HG02678 (cell line): Measurements from ENCODE around the gene ARHGAP9.
A peak's percentile ranks its signal among the peaks of the same experiment; 100 is the strongest.
"Not testable (repeated sequence)": the region's sequence is repeated elsewhere in the genome, so short reads cannot be mapped to it uniquely, and the experiment has no call there.

ENCODE experiments used
- ATAC-seq: cut with Tn5 transposase; IDR thresholded peaks from one replicate; pipeline ENCODE4 v1.9.1; 2021; ENCODE audit warnings: mild to moderate bottlenecking, moderate library complexity; ENCODE audit not compliant: unreplicated experiment

The ARHGAP9 gene

DNA sequence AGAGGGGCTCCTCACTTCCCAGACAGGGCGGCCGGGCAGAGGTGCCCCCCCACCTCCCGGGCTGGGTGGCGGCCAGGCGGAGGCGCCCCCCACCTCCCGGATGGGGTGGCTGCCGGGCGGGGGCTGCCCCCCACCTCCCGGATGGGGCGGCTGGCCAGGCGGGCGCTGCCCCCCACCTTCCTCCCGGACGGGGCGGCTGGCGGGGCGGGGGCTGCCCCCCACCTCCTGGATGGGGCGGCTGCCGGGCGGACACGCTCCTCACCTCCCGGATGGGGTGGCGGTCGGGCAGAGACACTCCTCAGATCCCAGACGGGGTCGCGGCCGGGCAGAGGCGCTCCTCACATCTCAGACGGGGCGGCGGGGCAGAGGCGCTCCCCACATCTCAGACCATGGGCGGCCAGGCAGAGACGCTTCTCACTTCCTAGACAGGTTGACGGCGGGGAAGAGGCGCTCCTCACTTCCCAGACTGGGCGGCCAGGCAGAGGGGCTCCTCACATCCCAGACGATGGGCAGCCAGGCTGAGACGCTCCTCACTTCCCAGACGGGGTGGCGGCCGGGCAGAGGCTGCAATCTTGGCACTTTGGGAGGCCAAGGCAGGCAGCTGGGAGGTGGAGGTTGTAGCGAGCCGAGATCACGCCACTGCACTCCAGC lies 15.5 kb upstream of the ARHGAP9 start:
- not testable (repeated sequence) for ATAC-seq

DNA sequence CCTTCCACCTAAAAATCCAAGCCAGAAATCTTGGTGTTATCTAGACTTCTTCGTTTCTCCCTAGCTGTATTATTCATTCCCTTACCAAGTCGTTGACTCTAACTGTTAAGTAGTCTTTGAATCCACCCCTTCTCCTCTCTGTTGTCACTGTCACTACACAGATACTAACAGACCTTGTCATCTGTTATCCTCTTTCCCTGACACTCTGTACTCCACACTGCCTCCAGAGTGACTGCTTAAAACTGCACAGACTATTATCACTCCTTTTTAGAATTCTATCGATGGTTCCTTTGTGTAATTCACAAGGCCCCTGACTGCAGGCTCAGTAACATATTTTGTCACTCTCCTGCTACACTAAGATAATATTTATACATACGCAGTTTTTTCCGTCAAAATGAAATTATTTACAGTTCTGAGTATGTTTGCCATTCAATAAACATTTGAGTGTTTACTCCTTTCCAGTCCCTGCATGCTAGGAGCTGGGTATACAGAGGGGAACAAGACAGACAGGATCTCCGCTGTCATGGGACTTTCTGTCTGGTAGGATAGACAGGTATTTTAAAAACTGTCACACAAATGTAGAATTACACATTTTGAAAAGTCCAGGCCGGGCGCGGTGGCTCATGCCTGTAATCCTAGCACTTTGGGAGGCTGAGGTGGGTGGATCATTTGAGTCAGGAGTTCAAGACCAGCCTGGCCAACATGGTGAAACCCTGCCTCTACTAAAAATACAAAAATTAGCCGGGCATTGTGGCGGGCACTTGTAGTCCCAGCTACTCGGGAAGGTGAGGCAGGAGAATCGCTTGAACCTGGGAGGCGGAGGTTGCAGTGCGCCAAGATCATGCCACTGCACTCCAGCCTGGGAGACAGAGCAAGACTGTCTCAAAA lies 12.0 kb upstream of the ARHGAP9 start:
- no peak for ATAC-seq

DNA sequence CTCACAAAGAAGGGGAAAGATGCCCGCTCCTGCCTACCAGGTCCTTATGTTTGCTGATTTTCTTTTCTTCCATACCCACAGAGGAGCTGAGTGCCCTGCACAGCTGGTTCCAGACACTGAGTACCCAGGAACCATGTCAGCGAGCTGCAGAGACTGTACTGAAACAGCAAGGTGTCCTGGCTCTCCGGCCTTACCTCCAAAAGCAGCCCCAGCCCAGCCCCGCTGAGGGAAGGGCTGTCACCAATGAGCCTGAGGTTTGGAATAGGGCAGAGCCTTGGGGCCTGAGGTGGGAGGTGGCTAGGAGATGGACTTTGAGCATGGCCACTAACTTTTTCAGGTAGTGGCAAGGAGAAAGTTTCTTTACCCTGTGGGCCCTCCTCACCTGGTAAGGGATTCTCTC lies 10.5 kb upstream of the ARHGAP9 start:
- ATAC-seq, result no peak

DNA sequence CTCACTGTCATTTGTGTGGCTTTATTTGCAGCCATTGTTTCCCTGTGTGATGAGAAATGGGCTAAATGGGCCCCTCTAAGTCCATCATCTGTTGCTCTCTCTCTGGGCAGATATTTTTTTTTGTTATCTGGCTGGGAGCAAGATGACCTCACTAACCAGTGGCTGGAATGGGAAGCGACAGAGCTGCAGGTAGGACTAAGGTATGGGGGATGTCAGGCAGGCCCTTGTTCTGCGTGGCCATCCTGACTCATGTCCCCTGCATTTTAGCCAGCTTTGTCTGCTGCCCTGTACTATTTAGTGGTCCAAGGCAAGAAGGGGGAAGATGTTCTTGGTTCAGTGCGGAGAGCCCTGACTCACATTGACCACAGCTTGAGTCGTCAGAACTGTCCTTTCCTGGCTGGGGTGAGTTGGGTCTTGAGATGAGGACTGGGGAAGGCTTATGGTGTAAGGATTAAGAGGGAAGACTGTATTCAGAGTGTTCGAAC lies 9.5 kb upstream of the ARHGAP9 start:
- ATAC-seq, result no peak

DNA sequence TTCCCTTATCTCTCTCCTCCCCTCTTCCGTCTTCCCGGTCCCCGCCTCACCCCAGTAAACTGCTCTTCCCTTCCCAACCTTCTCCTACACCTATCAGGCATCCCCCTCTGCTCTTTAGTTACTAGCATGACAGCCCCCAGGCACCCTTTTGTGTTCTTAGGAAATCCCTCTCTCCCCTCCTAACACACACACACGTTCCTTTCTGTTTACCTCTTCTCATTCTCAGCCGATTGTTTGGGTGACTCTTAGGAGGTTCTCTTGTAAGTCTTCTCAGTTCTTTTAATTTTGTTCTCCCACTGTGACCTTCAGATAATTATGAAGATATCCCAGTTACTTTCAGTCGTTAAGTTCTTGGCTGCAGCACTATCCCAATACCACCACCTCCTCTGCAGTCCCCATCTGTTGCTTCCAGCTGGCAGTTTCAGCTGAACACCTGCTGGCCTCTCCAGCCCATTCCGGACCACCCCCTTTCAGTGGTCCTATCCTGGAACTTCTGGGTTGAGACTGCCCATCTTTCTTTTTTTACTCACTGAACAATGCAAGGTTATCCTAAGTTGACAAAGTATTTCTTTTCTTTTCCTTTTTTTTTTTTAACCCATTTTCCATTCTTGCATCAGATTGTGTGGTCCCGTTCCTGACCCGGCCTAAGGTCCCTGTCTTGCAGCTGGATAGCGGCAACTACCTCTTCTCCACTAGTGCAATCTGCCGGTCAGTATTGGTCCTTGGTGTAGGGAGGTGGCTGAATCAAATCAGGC lies 8.9 kb upstream of the ARHGAP9 start:
- no peak for ATAC-seq

DNA sequence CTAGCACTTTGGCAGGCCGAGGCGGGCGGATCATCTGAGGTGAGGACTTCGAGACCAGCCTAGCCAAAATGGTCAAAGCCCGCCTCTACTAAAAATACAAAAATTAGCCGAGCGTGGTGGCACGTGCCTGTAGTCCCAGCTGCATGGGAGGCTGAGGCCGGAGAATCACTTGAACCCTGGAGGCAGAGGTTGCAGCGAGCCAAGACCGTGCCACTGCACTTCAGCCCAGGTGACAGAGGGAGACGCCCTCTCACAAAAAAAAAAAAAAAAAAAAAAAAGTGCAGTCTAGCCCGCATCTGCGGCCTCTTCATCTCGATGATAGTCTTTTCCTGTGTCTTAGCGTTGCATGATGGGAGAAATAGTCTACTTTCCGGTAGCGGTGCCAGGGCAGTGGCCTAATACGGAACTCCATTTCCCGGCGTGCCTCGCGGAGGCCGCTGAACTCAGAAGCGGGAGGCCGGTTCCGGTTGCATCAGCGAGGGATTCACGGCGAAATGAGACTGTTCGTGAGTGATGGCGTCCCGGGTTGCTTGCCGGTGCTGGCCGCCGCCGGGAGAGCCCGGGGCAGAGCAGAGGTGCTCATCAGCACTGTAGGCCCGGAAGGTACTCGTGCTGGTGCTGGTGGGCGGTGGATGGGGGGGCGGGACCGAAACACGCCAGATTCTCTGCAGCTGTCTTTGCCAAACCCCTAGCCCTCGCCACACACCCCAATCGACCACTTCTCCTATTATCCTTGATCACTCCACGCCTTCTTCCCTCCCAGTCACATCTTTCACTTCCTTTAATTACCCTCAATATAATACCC lies 8.1 kb upstream of the ARHGAP9 start, which contains the start of gene MARS1:
Gene MARS1 (plus strand): TSS at position 472 of the 805 bp plus-strand sequence. CDS start 23 bp downstream, at position 495.
- ATAC-seq, result peak; percentile 98

DNA sequence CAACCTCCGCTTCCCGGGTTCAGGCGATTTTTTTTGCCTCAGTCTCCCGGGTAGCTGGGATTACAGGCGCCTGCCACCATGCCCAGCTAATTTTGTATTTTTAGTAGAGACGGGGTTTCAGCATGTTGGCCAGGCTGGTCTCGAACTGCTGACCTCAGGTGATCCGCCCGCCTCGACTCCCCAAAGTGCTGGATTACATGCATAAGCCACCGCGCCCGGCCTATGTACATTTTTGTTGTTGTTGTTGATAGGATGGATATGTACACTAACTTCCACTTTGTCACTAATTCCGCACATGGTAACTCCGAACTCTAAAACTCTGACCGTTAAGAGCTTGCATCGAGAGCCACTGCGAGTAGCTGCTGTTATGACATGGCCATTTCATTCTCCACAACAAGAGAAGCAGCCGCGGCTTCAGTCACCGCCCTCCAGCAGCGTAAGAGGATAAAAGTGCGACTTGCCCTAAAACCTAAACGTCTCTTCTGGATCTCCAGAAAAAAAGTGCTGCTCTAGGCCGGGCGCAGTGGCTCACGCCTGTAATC lies 7.5 kb upstream of the ARHGAP9 start:
- ATAC-seq, result no peak

DNA sequence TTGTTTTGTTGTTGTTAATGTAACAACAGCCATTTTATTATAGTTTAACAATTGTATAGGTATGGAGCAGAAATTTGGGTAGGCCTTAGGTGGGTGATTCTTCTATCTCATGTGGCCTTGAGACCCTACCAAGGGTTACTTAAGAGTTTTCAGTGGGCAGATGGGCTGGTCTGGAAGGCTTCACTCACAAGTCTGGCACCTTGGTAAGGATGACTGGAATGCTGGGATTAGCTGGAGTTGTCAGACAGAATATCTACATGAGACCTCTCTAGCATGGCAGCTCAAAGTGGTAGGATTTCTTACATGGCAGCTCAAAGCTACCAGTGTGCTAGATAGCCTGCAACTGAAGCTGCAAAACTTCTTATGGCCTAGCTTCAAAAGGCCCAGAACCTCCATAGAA lies 6.0 kb upstream of the ARHGAP9 start:
- no peak for ATAC-seq

DNA sequence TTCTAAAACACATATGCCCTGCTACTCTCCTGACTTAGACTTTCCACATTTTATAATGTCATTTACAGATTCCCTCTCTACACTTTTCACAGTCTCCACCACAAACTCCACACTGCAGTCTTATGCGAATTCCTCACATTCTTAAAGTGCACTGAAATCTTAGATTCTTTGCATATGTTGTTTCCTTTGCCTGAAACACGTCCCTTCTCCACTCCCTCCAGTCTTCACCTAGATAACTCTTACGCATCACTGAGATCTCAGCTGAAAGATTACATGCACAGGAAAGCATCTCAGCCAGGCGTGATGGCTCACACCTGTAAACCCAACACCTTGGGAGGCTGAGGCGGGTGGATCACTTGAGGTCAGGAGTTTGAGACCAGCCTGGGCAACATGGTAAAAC lies 3.8 kb upstream of the ARHGAP9 start:
- ATAC-seq, result no peak

DNA sequence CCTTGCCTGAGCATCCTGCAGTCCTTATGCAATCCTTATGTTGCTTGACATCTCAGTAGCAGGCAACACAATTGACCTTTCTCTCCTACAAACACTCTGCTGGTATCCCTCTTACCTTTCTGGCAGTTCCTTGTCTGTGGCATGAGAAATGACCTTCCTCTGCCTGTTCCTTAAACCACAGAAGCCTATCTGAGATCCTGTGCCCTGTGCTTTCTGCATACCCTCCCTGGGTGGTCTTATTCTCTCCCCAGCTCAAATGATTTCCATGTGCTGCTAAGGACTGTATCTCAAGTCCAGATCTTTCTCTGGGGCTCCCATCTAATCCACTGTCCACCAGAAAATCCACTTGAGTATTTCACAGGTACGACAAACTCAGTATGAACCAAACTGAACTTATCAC lies 2.0 kb upstream of the ARHGAP9 start:
- no peak for ATAC-seq

DNA sequence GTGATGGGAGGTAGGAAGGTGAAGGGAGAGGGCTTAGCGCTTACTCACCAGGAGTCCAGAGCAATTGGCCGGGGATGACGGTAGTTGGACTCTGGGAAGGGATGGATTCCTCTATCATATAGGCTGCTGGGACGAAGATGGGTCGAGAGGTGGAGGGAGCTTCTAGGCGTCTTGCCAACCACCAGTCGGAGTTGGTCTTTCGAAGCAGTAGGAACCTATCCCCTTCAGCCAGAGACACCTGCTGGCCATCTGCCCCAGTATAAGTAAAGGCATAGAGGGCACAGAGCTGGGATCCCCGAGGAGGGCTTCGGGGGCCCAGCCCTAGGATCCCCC lies 657 bp downstream of the ARHGAP9 start:
- no peak for ATAC-seq

DNA sequence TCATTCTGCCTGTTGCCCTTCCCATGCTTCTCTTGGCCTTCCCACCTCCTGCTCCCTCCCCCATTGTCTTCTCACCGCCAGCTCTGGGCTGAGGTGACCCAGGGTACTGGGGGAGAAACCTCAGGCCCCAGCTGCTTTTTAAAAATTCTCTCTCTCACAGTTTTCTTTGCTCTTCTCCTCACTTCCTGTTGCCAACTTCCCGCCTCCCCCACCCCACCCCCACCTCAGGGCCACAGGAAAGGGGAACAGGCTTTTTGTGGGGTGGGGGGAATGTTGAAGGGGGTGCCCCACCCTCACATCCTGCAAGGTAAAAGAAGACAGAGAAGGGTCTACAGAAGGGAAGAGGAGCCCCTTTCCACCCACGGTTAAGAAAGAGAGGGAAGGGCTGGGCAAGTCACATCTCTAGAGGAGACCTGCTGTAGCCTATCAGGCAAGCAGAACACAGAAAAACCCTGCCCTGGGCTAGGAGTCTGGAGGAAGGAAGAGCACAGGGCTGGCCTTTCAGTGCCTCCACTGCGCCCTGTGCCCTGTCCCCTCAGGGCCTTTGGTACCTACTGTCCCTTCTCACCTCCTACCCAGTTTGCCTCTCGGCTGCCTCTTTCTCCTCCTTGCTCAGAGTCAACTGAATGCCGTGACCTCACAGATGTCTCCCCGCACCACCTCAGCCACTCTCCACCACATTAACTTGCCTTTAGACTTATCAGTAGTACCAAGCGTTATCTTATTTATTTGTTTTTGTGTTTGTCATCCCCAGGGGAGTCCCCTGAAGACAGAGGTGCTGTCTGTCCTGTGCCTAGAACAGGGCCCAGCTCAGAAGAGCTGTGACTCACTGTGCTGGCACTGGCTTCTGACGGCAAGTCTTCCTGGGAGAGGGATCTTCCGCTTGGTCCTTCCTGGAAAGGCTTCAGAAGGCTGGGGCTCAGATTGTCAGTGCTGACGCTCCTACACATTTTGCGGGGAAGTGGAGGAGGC lies 1.7 kb downstream of the ARHGAP9 start:
- peak; percentile 45 for ATAC-seq

DNA sequence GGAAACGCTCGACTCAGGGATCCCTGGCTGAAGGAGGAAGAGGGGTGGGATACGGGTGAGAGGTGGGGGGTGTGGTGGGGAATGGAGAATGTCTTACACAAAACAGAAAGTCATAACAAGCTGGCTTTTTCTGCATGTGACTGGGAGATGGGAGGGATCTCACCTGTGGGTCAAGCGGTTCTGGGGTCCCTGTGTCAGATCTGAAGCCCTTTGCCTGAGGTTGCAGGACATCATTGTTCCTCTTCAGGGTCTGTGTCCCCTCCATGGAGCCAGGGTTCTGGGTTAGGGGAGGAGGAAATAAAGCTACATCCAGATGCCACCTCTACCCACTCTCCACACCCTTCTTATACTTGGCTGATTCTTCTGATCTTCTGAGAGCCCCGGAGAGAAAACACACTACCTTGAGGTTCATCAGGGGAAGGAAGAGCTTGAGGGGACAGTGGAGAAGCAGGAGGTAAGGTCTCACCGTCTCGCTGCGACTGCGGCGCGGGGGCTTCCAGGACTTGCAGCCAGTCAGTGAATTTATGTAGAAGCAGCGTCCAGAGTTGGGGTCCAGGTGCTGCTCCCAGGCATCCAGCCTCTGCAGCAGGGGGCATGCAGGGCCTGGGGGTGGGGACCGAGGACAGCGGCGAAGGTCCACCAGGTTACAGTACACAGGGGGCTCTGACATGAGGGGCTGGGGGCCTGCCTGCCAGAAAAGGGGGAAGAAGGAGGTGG lies 2.5 kb downstream of the ARHGAP9 start:
- no peak for ATAC-seq

DNA sequence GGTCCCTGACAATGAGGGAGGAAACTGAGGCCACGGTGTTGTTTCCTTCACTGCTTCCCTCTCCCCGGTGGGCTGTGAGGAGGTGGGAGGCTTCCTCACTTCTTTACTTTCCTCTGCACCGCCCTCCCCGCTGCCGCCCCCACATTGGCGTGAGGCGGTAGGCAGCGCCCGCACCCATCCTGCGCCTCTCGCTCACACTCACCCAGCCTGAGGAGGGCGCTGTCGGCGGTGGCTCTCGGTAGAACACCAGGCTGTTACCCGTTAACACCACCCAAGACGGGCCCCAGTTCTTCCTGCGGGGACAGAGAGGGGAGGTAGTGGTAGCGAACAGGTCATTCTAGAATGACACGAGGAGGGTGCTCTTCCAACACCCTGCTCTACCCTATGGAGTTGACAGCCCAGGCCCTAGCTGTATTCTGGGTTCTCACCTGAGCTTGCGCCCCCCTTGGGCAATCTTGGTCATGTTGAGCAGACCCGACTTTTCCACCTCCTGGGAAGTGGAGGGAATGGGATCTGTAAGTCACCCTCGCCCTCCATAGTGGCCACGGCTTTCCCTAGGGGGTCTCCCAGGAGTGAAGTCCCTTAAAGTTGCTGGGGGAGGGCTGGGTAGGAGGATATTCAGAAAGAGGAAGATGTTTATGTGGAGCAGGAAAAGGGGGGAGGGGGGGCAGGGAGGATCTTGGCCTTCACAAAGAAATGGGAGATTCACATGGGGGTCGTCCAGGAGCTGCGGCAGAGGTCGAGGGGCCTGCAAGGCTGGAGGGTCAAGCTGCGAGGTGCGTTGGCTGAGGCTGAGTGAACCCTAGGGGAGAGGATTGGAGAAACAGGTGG lies 3.3 kb downstream of the ARHGAP9 start:
- ATAC-seq, result no peak

DNA sequence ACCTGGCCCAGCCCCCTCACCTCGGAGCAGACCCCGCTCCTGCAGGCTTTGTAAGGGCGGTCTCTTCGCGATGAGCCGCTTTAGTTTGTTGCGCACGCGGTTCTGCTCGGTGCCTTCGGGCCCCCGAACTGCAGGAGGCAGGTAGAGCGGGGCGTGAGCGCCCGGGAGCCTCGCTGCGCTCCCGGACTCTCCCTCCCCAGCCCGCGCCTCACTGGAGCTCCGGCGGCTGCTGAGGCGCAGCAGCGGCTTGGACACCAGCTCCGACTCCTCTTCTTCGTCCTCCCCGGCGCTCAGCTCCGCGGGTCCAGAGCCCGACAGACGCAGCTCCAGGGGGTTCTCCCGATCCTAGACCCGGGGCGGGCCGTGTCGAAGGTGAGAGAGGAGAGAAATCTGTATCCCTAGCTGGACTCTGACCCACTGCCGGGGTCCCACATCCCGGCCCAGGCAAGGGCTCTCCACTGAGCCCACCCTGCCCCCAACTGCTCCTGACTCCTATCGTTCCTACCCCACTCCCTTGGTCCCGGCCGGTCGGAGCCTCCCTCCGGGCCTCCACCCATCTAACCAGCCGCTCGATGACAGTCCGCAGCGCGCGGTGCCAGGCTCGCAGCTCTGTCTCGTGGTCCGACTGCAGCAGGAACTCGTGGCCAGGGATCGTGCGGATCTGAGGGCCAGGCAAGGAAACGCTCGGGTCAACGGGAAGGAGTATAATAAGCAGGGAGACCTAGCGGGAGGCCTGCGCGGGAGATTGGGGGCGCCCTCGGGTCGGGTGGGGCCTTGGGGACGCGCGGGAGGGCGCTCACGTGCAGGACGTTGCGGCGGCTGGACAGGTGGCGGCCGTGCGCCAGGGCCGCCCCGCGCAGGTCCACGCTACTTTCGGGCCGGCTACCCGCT lies 4.2 kb downstream of the ARHGAP9 start:
- no peak for ATAC-seq

DNA sequence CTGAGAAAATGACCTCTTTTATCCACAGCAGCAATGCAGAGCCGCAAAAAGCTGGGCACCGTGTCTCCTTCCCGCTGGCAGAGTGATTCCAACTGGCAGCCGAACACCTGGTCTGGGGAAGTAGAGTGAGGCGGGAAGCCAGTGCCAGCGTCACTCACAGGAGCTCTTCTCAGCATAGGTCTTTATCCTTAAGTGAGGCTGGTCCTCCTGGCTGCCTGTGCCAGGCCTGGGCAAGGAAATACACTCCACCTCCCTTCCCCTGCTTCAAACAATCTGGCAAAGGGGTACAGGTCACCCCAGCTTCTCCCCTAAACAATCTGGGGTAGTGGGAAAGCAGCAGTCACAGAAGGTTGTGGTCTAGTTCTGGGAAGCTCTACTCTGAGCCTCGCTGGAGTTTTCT lies 4.8 kb downstream of the ARHGAP9 start:
- ATAC-seq, result no peak

DNA sequence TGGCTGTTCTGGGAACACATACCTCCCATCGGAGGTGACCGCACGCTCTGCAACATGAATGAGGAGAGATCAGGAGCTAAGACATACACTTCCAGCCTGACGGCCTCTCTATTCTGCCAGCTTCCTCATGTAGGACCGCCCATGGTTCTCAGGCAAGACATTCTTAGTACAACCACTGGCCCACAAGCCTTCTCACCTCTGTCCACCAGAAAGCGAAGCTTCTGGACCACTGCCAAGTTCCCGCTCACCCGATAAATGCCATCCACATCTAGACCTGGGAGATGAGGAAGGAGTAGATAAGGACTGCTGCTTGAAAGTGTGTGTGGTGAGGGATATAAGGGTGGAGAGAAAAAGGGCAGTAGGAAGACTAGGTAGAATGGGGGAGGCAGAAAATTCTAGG lies 5.2 kb downstream of the ARHGAP9 start:
- no peak for ATAC-seq
